ENCODE data around the gene ANO9. TPM values are rescaled to one million over a fixed set of nuclear protein-coding genes. Genes with fewer than 3 reads are reported as not detected.

Gene ANO9
- total and polyA plus RNA-seq, 2 donors from 2014 or later, result 11.3 to 21.8 TPM

- no peak for TF ChIP-seq CTCF (IDR thresholded peaks at IDR 0.05; ENCODE audit: borderline replicate concordance, extremely low read depth, insufficient read depth)
- Histone ChIP-seq H3K9ac (ENCODE audit: low read length in 3 of 3) (no peak overlapping the region), H3K4me1 (ENCODE audit: control insufficient read depth in 2 of 3, insufficient read depth in 2 of 3, low read depth in 1 of 3, low read length in 3 of 3) (no peaks in the 10 kb centered on the region), H3K36me3 (ENCODE audit: control insufficient read depth in 2 of 3, insufficient read depth in 3 of 3, low read length in 3 of 3) (peaks cover 0 to 4% (median 0%) of the 10 kb centered on the region in 3 donors), H3K27me3 (ENCODE audit: control insufficient read depth, insufficient read depth, low read length) (no peaks in the 10 kb centered on the region), H3K4me3 (ENCODE audit: low read length in 3 of 3) (no peak overlapping the region), H3K27ac (ENCODE audit: low read depth in 2 of 2, low read length in 2 of 2) (no peak overlapping the region), H3K9me3 (ENCODE audit: control insufficient read depth in 2 of 3, insufficient read depth in 1 of 3, low read length in 3 of 3) (no peaks in the 10 kb centered on the region)
- DNase-seq (no peak), FAIRE-seq (no peak)
- intact Hi-C loops (cut with DNase I), result no loop called here
These were observed 46.8 kb upstream of the ANO9 start for GRCh38 chr11:488579-488978.

GRCh38 chr11:488062-488461, 46.3 kb upstream of the ANO9 start:
- H3K36me3 ChIP-seq (ENCODE audit: control insufficient read depth in 2 of 3, insufficient read depth in 3 of 3, low read length in 3 of 3), result peaks cover 0 to 4% (median 0%) of the 10 kb centered on the region in 3 donors

GRCh38 chr11:487571-488021, 45.8 kb upstream of the ANO9 start:
- Histone ChIP-seq H3K4me3 (ENCODE audit: low read length in 3 of 3) (no peak overlapping the region), H3K4me1 (ENCODE audit: control insufficient read depth in 2 of 3, insufficient read depth in 2 of 3, low read depth in 1 of 3, low read length in 3 of 3) (no peaks in the 10 kb centered on the region), H3K27ac (ENCODE audit: low read depth in 2 of 2, low read length in 2 of 2) (no peak overlapping the region), H3K9me3 (ENCODE audit: control insufficient read depth in 2 of 3, insufficient read depth in 1 of 3, low read length in 3 of 3) (no peaks in the 10 kb centered on the region), H3K36me3 (ENCODE audit: control insufficient read depth in 2 of 3, insufficient read depth in 3 of 3, low read length in 3 of 3) (peaks cover 0 to 4% (median 0%) of the 10 kb centered on the region in 3 donors), H3K9ac (ENCODE audit: low read length in 3 of 3) (no peak overlapping the region), H3K27me3 (ENCODE audit: control insufficient read depth, insufficient read depth, low read length) (no peaks in the 10 kb centered on the region)
- DNase-seq (peak in 1 of 5 donors; percentile 49), FAIRE-seq (no peak)
- intact Hi-C loops (cut with DNase I), result no loop called here
- TF ChIP-seq CTCF (IDR thresholded peaks at IDR 0.05; ENCODE audit: borderline replicate concordance, extremely low read depth, insufficient read depth), result no peak

More at GRCh38 chr11:488062-488461, 46.3 kb upstream of the ANO9 start:
- no peak overlapping the region for H3K27ac ChIP-seq (ENCODE audit: low read depth in 2 of 2, low read length in 2 of 2)
- no peak for TF ChIP-seq CTCF (IDR thresholded peaks at IDR 0.05; ENCODE audit: borderline replicate concordance, extremely low read depth, insufficient read depth)
- no peaks in the 10 kb centered on the region for H3K27me3 ChIP-seq (ENCODE audit: control insufficient read depth, insufficient read depth, low read length)
- intact Hi-C loops (cut with DNase I), result no loop called here
- no peak overlapping the region for H3K4me3 ChIP-seq (ENCODE audit: low read length in 3 of 3)
- no peaks in the 10 kb centered on the region for H3K4me1 ChIP-seq (ENCODE audit: control insufficient read depth in 2 of 3, insufficient read depth in 2 of 3, low read depth in 1 of 3, low read length in 3 of 3)
- H3K9ac ChIP-seq (ENCODE audit: low read length in 3 of 3), result no peak overlapping the region
- DNase-seq (no peak), FAIRE-seq (no peak)
- H3K9me3 ChIP-seq (ENCODE audit: control insufficient read depth in 2 of 3, insufficient read depth in 1 of 3, low read length in 3 of 3), result no peaks in the 10 kb centered on the region

- FAIRE-seq (no peak), DNase-seq (no peak)
- no peaks in the 10 kb centered on the region for H3K27me3 ChIP-seq (ENCODE audit: control insufficient read depth, insufficient read depth, low read length)
- no peak overlapping the region for H3K9ac ChIP-seq (ENCODE audit: low read length in 3 of 3)
- intact Hi-C loops (cut with DNase I), result no loop called here
- H3K27ac ChIP-seq (ENCODE audit: low read depth in 2 of 2, low read length in 2 of 2), result no peak overlapping the region
- H3K4me1 ChIP-seq (ENCODE audit: control insufficient read depth in 2 of 3, insufficient read depth in 2 of 3, low read depth in 1 of 3, low read length in 3 of 3), result no peaks in the 10 kb centered on the region
- H3K36me3 ChIP-seq (ENCODE audit: control insufficient read depth in 2 of 3, insufficient read depth in 3 of 3, low read length in 3 of 3), result peaks cover 0 to 4% (median 0%) of the 10 kb centered on the region in 3 donors
- H3K4me3 ChIP-seq (ENCODE audit: low read length in 3 of 3), result no peak overlapping the region
- no peak for TF ChIP-seq CTCF (IDR thresholded peaks at IDR 0.05; ENCODE audit: borderline replicate concordance, extremely low read depth, insufficient read depth)
- H3K9me3 ChIP-seq (ENCODE audit: control insufficient read depth in 2 of 3, insufficient read depth in 1 of 3, low read length in 3 of 3), result no peaks in the 10 kb centered on the region
These were observed 44.4 kb upstream of the ANO9 start for GRCh38 chr11:486189-486588.
